Inflammatory macrophage (primary cell): ENCODE measurements around the gene STAG2.
"Not testable (repeated sequence)": the region's sequence is repeated elsewhere in the genome, so short reads cannot be mapped to it uniquely, and the experiment has no call there.

ENCODE experiments used
- DNase-seq, 2 donors: peaks; one replicate each; pipeline ENCODE4 v3.0.0-alpha.2; 2020 to 2022

Gene STAG2

DNA sequence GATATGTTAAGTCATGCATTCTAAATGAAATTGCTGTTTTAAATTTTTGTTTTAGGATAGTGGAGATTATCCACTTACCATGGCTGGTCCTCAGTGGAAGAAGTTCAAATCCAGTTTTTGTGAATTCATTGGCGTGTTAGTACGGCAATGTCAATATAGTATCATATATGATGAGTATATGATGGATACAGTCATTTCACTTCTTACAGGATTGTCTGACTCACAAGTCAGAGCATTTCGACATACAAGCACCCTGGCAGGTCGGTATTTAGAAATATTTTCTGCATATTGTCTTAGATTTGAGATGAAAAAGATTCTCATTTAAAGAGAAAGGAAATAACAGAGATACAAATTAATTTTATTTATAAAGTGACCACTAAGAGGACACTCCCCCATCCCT lies 83.6 kb downstream of the STAG2 start:
- no peak for DNase-seq

DNA sequence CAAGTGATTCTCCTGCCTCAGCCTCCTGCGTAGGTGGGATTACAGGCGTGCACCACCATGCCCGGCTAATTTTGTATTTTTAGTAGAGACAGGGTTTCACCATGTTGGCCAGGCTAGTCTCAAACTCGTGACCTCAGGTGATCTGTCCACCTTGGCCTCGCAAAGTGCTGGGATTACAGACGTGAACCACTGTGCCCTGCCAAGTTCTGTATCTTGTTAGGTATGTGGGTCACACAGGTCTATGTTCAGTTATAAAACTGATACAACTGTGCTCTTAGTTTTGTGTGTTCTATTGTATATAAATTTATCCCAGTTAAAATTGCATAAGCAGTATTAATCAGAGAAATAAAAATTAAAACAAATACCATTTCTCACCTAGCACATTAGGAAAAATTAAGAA lies 122.9 kb downstream of the STAG2 start:
- not testable (repeated sequence) for DNase-seq

DNA sequence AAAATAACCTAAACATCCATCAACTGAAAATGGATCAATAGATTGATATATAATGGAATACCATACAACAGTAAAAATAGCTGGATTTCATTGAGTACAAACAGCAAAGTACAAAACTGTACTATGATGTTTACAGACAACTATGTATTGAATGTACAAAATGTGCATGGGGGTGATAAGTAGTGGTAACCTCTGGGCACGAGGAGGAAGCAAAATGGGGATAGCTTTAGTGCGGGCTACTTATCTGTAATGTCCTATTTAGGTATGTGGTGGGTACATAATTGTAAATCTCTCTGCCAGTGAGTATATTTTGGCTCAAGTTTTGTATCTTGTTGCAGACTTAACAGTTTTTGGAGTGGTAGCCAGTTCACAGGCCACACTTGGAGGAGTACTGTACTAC lies 123.6 kb downstream of the STAG2 start:
- DNase-seq, result no peak

DNA sequence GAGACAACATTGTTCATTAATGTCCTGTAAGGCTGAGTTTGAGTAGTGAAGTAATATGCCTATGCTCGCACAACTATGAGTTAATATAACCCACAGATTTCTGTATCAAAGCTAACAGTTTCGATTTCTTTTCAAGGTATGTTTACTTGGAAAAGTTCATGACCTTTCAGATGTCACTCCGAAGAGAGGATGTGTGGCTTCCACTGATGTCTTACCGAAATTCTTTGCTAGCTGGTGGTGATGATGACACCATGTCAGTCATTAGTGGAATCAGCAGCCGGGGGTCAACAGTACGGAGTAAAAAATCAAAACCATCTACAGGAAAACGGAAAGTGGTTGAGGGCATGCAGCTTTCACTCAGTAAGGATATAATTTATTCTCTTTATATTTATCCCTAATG lies 124.9 kb downstream of the STAG2 start:
- no peak for DNase-seq

DNA sequence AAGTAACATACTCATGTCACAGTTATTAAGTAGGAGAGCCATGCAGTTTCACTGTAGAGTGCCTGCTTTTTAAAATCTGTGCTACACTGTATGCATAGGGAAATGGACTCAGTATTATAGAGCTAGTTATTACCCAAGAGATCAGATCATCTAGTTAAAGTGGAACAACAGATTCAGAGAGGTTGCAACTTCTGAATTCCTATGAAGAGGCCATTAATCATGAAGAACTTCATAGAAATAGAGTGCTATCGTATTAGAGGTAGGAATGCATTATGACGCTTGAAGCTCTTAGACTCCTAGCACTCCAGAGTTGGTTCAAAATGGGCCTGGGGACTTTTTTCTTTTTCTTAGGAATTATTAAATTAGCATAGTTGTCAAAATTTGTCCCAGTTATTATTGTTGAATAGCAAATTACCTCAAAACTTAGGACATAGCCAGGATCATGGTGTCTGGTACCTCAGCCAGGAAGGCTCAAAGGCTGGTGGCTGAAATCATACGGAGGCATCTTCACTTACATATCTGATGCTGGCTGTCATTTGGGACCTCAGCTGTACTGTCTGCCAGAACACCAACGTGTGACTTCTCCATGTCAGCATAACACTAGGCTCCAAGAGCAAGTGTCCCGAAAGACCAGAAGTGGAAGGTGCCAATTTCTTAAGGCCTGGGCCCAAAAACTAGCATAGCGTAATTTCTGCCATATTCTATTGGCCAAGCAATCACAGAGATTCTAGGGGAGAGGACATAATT lies 125.7 kb downstream of the STAG2 start:
- DNase-seq, result no peak

DNA sequence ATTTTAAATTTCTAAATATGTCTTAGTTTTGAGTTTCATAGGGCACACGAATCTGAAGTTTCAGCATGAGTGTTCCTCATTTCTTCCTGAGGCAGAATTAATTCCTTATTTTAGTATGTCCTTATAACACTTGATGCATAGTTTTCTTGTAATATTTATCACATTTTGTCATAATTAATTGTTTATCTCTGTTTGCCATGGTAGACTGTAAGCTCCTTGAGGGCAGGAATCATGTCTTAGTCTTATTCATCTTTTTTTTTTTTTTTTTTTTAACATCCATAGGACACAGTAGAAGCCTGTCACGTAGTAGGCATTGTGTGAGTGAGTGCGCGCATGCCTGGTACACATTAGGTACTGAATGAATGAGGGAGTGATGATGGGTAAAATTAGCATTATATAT lies 131.7 kb downstream of the STAG2 start:
- no peak for DNase-seq

DNA sequence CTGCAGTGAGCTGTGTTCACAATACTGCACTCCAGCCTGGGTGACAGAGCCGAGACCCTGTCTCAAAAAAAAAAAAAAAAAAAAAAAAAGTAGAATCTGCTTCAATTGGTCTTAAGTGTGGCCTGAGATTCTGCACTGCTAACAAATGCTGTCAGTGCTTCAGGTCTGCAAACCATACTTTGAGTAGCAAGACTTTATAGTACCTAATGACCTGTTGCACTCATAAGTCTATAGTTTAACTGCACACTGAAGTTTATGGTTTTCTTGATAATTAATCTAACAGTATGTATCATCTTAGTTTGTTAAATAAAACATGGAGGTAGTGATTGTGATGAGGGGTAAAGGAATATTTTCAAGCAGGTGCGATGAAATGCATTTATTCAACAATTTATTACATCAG lies 135.6 kb downstream of the STAG2 start:
- DNase-seq, result no peak

DNA sequence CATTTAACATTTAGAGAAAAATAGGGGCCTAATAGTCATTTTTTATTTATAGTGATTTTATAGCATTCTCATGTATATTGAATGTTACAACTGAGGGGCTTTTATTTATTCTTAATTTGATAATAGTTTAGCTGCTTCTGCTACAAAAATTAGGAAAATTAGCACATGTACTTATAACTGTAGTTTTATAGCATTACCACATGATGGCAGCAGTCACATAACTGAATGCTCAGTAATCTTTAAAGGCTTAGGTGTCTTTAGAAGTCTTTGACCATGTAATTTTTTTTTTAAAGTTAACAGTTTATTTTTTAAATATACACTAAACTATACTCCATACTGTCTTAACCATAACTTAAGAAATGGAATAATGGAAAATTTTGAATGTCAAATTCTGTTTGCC lies 136.6 kb downstream of the STAG2 start:
- DNase-seq, result peak in 1 of 2 donors; percentile 2

DNA sequence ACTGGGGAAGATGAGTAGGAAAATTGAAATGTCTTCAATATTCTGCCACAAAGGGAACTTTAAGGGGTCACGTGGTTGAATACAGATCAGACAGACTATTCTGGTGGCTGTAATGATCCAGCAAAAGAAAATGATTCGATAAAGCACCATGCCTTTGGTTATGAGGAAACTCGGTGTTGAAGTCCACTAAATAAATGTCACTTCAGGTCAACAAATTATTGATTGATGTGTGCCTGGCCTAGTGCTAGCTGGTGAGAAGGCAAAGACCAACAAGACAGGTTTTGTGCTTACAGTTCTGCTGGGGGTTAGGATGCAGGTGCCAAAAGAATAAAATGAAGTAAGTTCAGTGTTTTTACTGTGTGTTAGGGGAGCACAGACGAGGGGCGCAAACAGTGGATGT lies 142.5 kb downstream of the STAG2 start:
- no peak for DNase-seq

DNA sequence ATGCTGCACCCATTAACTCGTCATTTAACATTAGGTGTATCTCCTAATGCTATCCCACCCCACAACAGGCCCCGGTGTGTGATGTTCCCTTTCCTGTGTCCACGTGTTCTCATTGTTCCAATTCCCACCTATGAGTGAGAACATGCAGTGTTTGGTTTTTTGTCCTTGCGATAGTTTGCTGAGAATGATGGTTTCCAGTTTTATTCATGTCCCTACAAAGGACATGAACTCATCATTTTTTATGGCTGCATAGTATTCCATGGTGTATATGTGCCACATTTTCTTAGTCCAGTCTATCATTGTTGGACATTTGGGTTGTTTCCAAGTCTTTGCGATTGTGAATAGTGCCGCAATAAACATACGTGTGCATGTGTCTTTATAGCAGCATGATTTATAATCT lies 143.0 kb downstream of the STAG2 start:
- not testable (repeated sequence) for DNase-seq

DNA sequence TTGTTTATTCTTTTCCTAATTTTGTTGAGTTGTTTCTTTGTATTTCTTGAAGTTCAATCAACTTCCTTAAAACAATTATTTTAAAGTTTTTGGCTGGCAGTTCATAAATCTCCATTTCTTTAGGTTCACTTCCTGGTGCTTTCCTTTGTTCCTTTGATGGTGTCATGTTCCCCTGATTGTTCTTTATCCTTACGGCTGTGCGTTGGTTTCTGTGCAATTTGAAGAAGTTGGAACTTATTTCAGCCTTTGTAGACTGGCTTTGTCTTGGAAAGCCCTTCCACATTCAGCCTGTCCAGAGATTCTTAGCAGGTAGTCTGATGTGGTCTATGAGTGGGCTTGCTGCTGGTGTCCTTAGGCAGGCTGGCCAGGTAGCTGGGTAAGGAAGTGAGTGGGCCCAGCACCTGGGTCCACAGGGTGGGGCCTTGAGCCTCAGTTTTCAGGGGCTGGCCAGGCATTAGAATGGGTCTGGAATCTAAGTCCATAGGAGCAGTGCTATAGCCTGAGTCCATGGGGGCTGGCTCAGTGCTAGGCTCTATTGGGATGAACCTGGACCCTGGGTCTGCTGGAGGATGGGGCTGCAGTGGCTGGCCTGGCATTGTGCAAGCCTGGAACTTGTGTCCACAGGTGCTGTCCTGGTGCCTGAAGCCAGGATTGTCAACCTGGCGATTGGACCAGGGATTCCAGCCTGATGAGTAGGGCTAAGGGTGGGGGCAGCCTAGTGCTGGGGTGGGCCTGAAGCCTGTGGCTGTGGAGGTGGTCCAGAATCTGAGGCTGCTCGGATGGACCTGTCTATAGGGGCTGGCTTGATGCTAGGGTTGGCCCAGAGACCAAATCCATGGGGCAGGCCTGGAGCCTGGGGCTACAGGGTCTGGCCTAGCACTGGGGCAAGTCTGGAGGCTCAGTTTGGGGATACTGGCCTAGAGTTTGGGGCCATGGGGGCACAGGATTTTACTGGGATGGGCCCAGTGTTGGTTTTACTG lies 152.4 kb downstream of the STAG2 start:
- peak in 1 of 2 donors; percentile 2 for DNase-seq

DNA sequence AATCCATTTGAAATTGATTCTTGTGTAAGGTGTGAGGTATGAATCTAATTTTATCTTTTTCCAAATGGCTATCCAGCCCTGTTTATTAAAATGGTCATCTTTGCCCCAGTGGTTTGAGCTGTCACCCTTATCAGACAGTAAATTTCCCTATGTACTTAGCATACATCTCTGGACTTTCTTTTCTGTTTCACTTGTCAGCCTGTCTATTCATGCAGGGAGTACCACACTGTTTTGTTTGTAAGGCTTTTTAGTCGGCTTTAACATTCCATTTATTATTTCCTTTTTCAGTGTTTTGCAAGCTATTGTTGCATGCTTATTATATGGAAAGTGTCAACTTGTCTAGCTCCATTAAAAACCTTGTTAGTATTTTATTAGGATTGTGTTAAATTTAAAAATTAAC lies 155.8 kb downstream of the STAG2 start:
- DNase-seq, result no peak

DNA sequence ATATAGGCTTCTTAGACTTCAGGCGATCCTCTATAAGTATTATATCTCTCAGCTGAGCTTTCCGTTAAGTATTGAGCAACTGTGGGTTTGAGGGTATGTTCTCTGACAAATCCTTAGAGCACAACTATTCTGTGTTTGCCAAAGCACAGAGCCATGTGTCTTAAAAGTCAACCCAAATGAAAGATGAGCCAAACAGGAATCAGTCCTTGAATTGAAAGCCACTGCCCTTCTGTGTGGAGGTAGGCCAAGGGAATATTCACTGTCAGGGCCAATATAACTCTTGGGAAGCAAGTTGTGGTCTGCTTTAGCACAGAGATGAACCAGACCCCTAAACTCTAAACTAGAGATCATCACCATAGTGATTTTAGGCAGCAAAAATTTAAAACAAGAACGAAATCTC lies 164.0 kb downstream of the STAG2 start:
- DNase-seq, result no peak

DNA sequence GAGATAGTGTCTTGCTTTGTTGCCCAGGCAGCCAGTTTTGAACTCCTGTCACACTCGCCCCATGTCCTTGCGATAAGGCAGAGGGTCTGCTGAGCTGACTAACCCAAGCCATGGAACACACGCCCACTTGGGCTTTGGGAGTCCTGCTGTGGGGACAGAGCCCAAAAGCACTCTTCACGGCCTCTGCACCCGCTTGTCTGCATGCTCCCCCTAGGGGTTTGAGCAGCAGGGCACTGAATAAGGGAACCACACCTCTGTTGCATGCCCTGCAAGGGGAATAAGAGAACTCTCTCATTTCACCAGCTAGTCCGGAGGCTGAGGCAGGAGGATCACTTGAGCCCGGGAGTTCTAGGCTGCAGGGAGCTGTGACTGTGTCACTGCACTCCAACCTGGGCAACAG lies 166.0 kb downstream of the STAG2 start:
- no peak for DNase-seq

DNA sequence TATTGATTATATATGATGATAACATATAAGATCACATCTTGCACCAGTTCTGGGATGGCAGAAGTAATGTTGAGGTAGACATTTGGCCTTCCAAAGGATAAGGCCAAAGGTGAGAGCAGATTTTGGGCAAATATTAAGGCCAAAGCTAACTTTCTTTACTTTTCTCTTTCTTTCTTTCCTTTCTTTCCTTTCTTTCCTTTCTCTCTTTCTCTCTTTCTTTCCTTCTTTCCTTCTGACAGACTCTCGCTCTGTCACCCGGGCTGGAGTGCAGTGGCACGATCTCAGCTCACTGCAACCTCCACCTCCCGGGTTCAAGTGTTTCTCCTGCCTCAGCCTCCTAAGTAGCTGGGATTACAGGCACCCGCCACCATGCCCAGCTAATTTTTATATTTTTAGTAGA lies 170.9 kb downstream of the STAG2 start:
- DNase-seq, result not testable (repeated sequence)

DNA sequence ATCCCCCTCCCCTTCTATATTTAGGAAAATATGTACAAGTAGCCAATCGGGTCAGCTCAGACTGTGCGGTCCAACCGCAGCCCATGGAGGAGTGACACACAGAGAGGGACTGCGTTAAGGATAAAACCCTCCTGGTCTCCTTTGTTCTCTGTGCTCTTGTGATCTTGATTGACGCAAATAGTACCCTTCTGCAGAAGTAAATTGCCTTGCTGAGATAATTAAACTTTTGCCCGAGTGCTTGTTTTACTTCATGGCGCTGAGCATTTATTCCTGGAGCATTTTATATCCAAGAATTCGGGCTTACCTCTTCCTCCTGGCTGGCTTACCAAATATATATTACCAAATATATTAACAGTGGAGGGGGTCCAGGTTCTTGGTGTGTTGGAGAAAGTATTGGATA lies 184.2 kb downstream of the STAG2 start:
- no peak for DNase-seq

DNA sequence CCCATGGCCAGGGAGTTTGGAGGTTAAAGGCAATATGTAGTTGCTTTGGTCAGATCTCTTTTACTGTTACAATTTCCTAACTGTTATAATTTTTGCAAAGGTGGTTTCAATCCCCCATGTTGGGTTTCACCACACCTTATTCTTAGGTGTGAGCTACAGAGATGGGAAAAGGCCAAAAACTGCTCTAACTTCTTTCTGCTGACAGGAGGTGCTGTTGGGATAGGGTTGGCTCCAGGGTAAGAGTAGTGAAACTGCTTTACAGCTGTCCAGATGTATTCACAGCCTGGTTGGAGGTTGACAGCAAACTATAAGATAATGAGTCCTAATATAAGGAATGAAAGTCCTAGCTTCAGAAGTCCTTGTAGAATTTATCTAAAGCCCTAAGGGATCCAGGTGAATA lies 189.7 kb downstream of the STAG2 start:
- no peak for DNase-seq
